Measurements from ENCODE around the gene GCH1.

GCH1 gene

DNA sequence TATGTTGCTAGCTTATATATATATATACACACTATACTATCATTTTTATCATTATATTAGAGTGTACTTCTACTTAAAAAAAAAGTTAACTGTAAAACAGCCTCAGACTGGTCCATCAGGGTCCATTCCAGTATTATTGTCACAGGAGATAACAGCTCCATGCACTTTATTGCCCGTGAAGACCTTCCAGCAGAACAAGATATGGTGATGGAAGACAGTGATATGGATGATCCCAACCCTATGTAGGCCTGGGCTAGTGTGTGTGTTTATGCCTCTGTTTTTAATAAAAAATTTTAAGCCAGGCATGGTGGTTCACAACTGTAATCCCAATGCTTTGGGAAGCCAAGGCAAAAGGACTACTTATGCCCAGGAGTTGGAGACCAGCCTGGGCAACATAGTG lies 86.2 kb downstream of the GCH1 start:
- no peak overlapping the region for H2BK5ac ChIP-seq (ENCODE audit: low read length)
- no peak overlapping the region for H3K4ac ChIP-seq (ENCODE audit: low read length)
- no peaks in the 10 kb centered on the region for H3K9me3 ChIP-seq (replicated peaks in 1 of 2; ENCODE audit: control insufficient read depth in 2 of 2, insufficient read depth in 1 of 2, low read depth in 1 of 2, low read length in 2 of 2)
- H3K27me3 ChIP-seq (ENCODE audit: control insufficient read depth in 3 of 3, insufficient read depth in 3 of 3, low read depth in 1 of 3, low read length in 3 of 3), result peaks cover 0 to 12% (median 0%) of the 10 kb centered on the region in 3 experiments
- no peaks in the 10 kb centered on the region for H3K79me1 ChIP-seq (ENCODE audit: low read depth, low read length)
- H3K36me3 ChIP-seq (replicated peaks in 1 of 2; ENCODE audit: control insufficient read depth in 2 of 2, insufficient read depth in 2 of 2, low read length in 2 of 2), result no peaks in the 10 kb centered on the region
- WGBS, 2 donors (ENCODE audit: extremely low coverage in 2 of 2, insufficient read length in 2 of 2, insufficient replicate concordance in 1 of 2), result no CpG with 5 or more reads among the region's 1 CpG
- no peak overlapping the region for H4K91ac ChIP-seq (ENCODE audit: low read depth, low read length, poor library complexity)
- no peak overlapping the region for H3K27ac ChIP-seq (replicated peaks; ENCODE audit: low read length)
- H3K14ac ChIP-seq (ENCODE audit: low read length), result no peak overlapping the region
- peaks cover 11 to 17% of the 10 kb centered on the region in 2 donors for H3K4me1 ChIP-seq (ENCODE audit: control insufficient read depth in 2 of 2, insufficient read depth in 1 of 2, low read depth in 1 of 2, low read length in 2 of 2)
- no peak overlapping the region for H3K23ac ChIP-seq (ENCODE audit: low read depth, low read length, poor library complexity)
- no peak for DNase-seq (ENCODE audit: low spot score)
- H4K8ac ChIP-seq (ENCODE audit: low read depth, low read length), result no peak overlapping the region
- H3K9ac ChIP-seq (ENCODE audit: low read depth, low read length, poor library complexity), result no peak overlapping the region
- no peak overlapping the region for H2BK120ac ChIP-seq (ENCODE audit: low read depth, low read length)
- H2AK5ac ChIP-seq (ENCODE audit: low read depth, low read length), result no peak overlapping the region
- no peak overlapping the region for H2AFZ ChIP-seq (ENCODE audit: low read length)
- H3K4me3 ChIP-seq (ENCODE audit: low read length in 2 of 2), result no peak overlapping the region
- no peak overlapping the region for H2BK12ac ChIP-seq (ENCODE audit: low read length)
- no peak overlapping the region for H3K4me2 ChIP-seq (ENCODE audit: insufficient read depth, low read length, poor library complexity, severe bottlenecking)
- no peak overlapping the region for H2BK15ac ChIP-seq (ENCODE audit: low read length)
- H3K18ac ChIP-seq (ENCODE audit: low read length), result no peak overlapping the region

DNA sequence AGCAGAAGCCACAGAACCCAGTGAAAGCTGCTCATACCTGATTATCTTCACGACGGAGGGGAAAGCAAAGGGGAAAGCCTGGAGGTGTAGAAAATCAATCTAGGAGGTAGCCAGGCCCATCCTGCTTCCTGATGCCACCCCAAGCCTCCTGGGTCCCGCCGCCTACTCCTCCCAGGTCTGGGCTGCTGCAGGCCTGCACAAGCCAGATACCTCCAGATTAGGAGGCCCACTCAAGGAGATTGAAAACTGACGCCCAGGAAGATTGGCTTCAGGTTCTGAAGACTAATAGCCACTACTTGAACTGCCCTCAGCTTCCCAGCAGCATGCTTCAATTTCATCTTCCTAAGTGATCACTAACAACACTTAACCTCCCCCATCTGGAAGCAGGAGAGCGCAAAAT lies 87.1 kb downstream of the GCH1 start:
- Histone ChIP-seq H2AFZ (ENCODE audit: low read length) (no peak overlapping the region), H3K9me3 (replicated peaks in 1 of 2; ENCODE audit: control insufficient read depth in 2 of 2, insufficient read depth in 1 of 2, low read depth in 1 of 2, low read length in 2 of 2) (no peaks in the 10 kb centered on the region), H2BK12ac (ENCODE audit: low read length) (no peak overlapping the region), H4K8ac (ENCODE audit: low read depth, low read length) (no peak overlapping the region), H3K4me3 (ENCODE audit: low read length in 2 of 2) (no peak overlapping the region), H3K79me1 (ENCODE audit: low read depth, low read length) (no peaks in the 10 kb centered on the region), H3K4me1 (ENCODE audit: control insufficient read depth in 2 of 2, insufficient read depth in 1 of 2, low read depth in 1 of 2, low read length in 2 of 2) (peaks cover 11 to 17% of the 10 kb centered on the region in 2 donors), H3K27me3 (ENCODE audit: control insufficient read depth in 3 of 3, insufficient read depth in 3 of 3, low read depth in 1 of 3, low read length in 3 of 3) (peaks cover 0 to 13% (median 0%) of the 10 kb centered on the region in 3 experiments), H3K27ac (replicated peaks; ENCODE audit: low read length) (no peak overlapping the region), H3K9ac (ENCODE audit: low read depth, low read length, poor library complexity) (no peak overlapping the region), H3K14ac (ENCODE audit: low read length) (no peak overlapping the region), H3K4ac (ENCODE audit: low read length) (no peak overlapping the region), H4K91ac (ENCODE audit: low read depth, low read length, poor library complexity) (no peak overlapping the region), H2BK5ac (ENCODE audit: low read length) (no peak overlapping the region), H3K36me3 (replicated peaks in 1 of 2; ENCODE audit: control insufficient read depth in 2 of 2, insufficient read depth in 2 of 2, low read length in 2 of 2) (no peaks in the 10 kb centered on the region), H2BK15ac (ENCODE audit: low read length) (no peak overlapping the region), H3K23ac (ENCODE audit: low read depth, low read length, poor library complexity) (no peak overlapping the region), H2BK120ac (ENCODE audit: low read depth, low read length) (no peak overlapping the region), H3K4me2 (ENCODE audit: insufficient read depth, low read length, poor library complexity, severe bottlenecking) (no peak overlapping the region), H3K18ac (ENCODE audit: low read length) (no peak overlapping the region), H2AK5ac (ENCODE audit: low read depth, low read length) (no peak overlapping the region)
- WGBS, 2 donors (ENCODE audit: extremely low coverage in 2 of 2, insufficient read length in 2 of 2, insufficient replicate concordance in 1 of 2), result no CpG with 5 or more reads among the region's 6 CpGs
- no peak for DNase-seq (ENCODE audit: low spot score)

DNA sequence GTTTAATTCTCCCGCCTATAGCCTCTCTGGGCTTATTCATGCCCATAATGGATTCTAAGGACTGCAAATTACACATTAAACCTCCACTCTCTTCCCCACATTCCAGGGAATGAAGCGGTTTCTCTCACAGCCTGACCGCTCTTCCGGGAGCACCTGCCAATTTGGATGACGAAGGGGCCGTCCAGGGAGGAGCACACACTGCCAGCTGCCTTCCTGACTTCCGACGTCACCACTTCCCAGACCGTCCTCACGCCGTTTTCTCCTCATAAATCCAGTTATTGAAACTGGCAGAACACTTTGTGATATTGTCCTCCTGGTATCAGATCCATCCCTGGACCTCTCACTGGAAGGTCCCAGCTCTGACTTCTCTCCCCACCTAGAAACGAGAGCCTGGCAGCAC lies 87.6 kb downstream of the GCH1 start:
- Histone ChIP-seq H2BK5ac (ENCODE audit: low read length) (no peak overlapping the region), H3K23ac (ENCODE audit: low read depth, low read length, poor library complexity) (no peak overlapping the region), H2BK12ac (ENCODE audit: low read length) (no peak overlapping the region), H2AK5ac (ENCODE audit: low read depth, low read length) (no peak overlapping the region), H3K79me1 (ENCODE audit: low read depth, low read length) (no peaks in the 10 kb centered on the region), H2BK120ac (ENCODE audit: low read depth, low read length) (no peak overlapping the region), H3K9me3 (replicated peaks in 1 of 2; ENCODE audit: control insufficient read depth in 2 of 2, insufficient read depth in 1 of 2, low read depth in 1 of 2, low read length in 2 of 2) (no peaks in the 10 kb centered on the region), H2BK15ac (ENCODE audit: low read length) (no peak overlapping the region), H3K27me3 (ENCODE audit: control insufficient read depth in 3 of 3, insufficient read depth in 3 of 3, low read depth in 1 of 3, low read length in 3 of 3) (peaks cover 0 to 13% (median 0%) of the 10 kb centered on the region in 3 experiments), H4K91ac (ENCODE audit: low read depth, low read length, poor library complexity) (no peak overlapping the region), H3K18ac (ENCODE audit: low read length) (no peak overlapping the region), H3K4me1 (ENCODE audit: control insufficient read depth in 2 of 2, insufficient read depth in 1 of 2, low read depth in 1 of 2, low read length in 2 of 2) (peaks cover 11 to 17% of the 10 kb centered on the region in 2 donors), H3K27ac (replicated peaks; ENCODE audit: low read length) (no peak overlapping the region), H4K8ac (ENCODE audit: low read depth, low read length) (no peak overlapping the region), H3K4me2 (ENCODE audit: insufficient read depth, low read length, poor library complexity, severe bottlenecking) (no peak overlapping the region), H3K4me3 (ENCODE audit: low read length in 2 of 2) (no peak overlapping the region), H3K36me3 (replicated peaks in 1 of 2; ENCODE audit: control insufficient read depth in 2 of 2, insufficient read depth in 2 of 2, low read length in 2 of 2) (no peaks in the 10 kb centered on the region), H3K14ac (ENCODE audit: low read length) (no peak overlapping the region), H2AFZ (ENCODE audit: low read length) (no peak overlapping the region), H3K4ac (ENCODE audit: low read length) (no peak overlapping the region), H3K9ac (ENCODE audit: low read depth, low read length, poor library complexity) (no peak overlapping the region)
- no CpG with 5 or more reads among the region's 12 CpGs for WGBS, 2 donors (ENCODE audit: extremely low coverage in 2 of 2, insufficient read length in 2 of 2, insufficient replicate concordance in 1 of 2)
- DNase-seq (ENCODE audit: low spot score), result no peak

DNA sequence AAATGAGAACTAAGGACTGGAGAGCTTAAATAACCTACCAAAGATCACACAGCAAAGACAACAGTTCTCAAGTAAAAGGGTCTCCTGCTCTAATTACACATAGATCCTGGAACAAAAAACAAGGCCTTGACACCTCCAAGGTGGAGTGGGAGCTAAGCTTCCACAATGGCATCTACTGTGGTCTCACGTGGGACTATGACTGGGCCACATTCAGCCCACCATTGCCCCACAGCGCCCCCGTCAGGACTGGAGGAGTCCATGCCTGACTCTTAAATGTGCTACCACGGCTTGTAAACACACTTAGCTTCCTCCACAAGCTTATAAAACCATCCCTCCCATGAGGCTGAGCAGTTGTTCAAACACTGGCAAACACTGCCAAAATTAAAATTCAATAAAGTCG lies 88.5 kb downstream of the GCH1 start:
- no peak overlapping the region for H3K4me2 ChIP-seq (ENCODE audit: insufficient read depth, low read length, poor library complexity, severe bottlenecking)
- H2AK5ac ChIP-seq (ENCODE audit: low read depth, low read length), result no peak overlapping the region
- H2BK15ac ChIP-seq (ENCODE audit: low read length), result no peak overlapping the region
- no CpG with 5 or more reads among the region's 5 CpGs for WGBS, 2 donors (ENCODE audit: extremely low coverage in 2 of 2, insufficient read length in 2 of 2, insufficient replicate concordance in 1 of 2)
- no peak for DNase-seq (ENCODE audit: low spot score)
- H2BK120ac ChIP-seq (ENCODE audit: low read depth, low read length), result no peak overlapping the region
- H3K9me3 ChIP-seq (replicated peaks in 1 of 2; ENCODE audit: control insufficient read depth in 2 of 2, insufficient read depth in 1 of 2, low read depth in 1 of 2, low read length in 2 of 2), result no peaks in the 10 kb centered on the region
- no peak overlapping the region for H2BK12ac ChIP-seq (ENCODE audit: low read length)
- no peak overlapping the region for H3K9ac ChIP-seq (ENCODE audit: low read depth, low read length, poor library complexity)
- no peak overlapping the region for H4K91ac ChIP-seq (ENCODE audit: low read depth, low read length, poor library complexity)
- H3K4ac ChIP-seq (ENCODE audit: low read length), result no peak overlapping the region
- H3K4me1 ChIP-seq (ENCODE audit: control insufficient read depth in 2 of 2, insufficient read depth in 1 of 2, low read depth in 1 of 2, low read length in 2 of 2), result peaks cover 11 to 17% of the 10 kb centered on the region in 2 donors
- H3K4me3 ChIP-seq (ENCODE audit: low read length in 2 of 2), result no peak overlapping the region
- no peak overlapping the region for H3K18ac ChIP-seq (ENCODE audit: low read length)
- no peak overlapping the region for H3K23ac ChIP-seq (ENCODE audit: low read depth, low read length, poor library complexity)
- no peaks in the 10 kb centered on the region for H3K79me1 ChIP-seq (ENCODE audit: low read depth, low read length)
- H4K8ac ChIP-seq (ENCODE audit: low read depth, low read length), result no peak overlapping the region
- H2AFZ ChIP-seq (ENCODE audit: low read length), result no peak overlapping the region
- no peak overlapping the region for H2BK5ac ChIP-seq (ENCODE audit: low read length)
- no peaks in the 10 kb centered on the region for H3K36me3 ChIP-seq (replicated peaks in 1 of 2; ENCODE audit: control insufficient read depth in 2 of 2, insufficient read depth in 2 of 2, low read length in 2 of 2)
- H3K27ac ChIP-seq (replicated peaks; ENCODE audit: low read length), result no peak overlapping the region
- peaks cover 0 to 13% (median 0%) of the 10 kb centered on the region in 3 experiments for H3K27me3 ChIP-seq (ENCODE audit: control insufficient read depth in 3 of 3, insufficient read depth in 3 of 3, low read depth in 1 of 3, low read length in 3 of 3)
- no peak overlapping the region for H3K14ac ChIP-seq (ENCODE audit: low read length)
